Ishikawa (cell line): Measurements from ENCODE around the gene PORCN.

Source experiments
- CEBPB ChIP-seq: IDR thresholded peaks from 2 replicates; pipeline ENCODE4 v1.6.1; 2012
- CREB1 ChIP-seq: IDR thresholded peaks from 2 replicates; pipeline ENCODE4 v1.6.1; 2012; ENCODE audit warnings: low read depth
- EGR1 ChIP-seq: IDR thresholded peaks from 2 replicates; pipeline ENCODE4 v1.6.1; 2012
- EP300 ChIP-seq: IDR thresholded peaks from 2 replicates; pipeline ENCODE4 v1.6.1; 2012; ENCODE audit warnings: borderline replicate concordance
- FOXM1 ChIP-seq: IDR thresholded peaks from 2 replicates; pipeline ENCODE4 v1.6.1; 2012; ENCODE audit warnings: low read depth, borderline replicate concordance
- NFIC ChIP-seq: IDR thresholded peaks from 2 replicates; pipeline ENCODE4 v1.6.1; 2012
- RAD21 ChIP-seq: IDR thresholded peaks from 2 replicates; pipeline ENCODE4 v1.6.1; 2012; ENCODE audit warnings: low read depth
- TAF1 ChIP-seq: IDR thresholded peaks from 2 replicates; pipeline ENCODE4 v1.6.1; 2012; ENCODE audit warnings: low read depth, mild to moderate bottlenecking
- TCF12 ChIP-seq: IDR thresholded peaks from 2 replicates; pipeline ENCODE4 v1.6.1; 2012; ENCODE audit warnings: low read depth
- TEAD4 ChIP-seq: IDR thresholded peaks from 2 replicates; pipeline ENCODE4 v1.6.1; 2012
- YY1 ChIP-seq: IDR thresholded peaks from 2 replicates; pipeline ENCODE4 v1.6.1; 2012; ENCODE audit warnings: low read depth
- ZBTB7A ChIP-seq: IDR thresholded peaks from 2 replicates; pipeline ENCODE4 v1.6.1; 2012; ENCODE audit warnings: low read depth
- TF ChIP-seq, protein P1 (sequence below): IDR thresholded peaks from 2 replicates; pipeline ENCODE4 v1.6.1; 2012
- TF ChIP-seq, protein P2 (sequence below): IDR thresholded peaks from 2 replicates; pipeline ENCODE4 v1.6.1; 2012
- TF ChIP-seq, protein P3 (sequence below): IDR thresholded peaks from 2 replicates; pipeline ENCODE4 v1.6.1; 2012; ENCODE audit warnings: low read depth, mild to moderate bottlenecking

Gene PORCN

DNA sequence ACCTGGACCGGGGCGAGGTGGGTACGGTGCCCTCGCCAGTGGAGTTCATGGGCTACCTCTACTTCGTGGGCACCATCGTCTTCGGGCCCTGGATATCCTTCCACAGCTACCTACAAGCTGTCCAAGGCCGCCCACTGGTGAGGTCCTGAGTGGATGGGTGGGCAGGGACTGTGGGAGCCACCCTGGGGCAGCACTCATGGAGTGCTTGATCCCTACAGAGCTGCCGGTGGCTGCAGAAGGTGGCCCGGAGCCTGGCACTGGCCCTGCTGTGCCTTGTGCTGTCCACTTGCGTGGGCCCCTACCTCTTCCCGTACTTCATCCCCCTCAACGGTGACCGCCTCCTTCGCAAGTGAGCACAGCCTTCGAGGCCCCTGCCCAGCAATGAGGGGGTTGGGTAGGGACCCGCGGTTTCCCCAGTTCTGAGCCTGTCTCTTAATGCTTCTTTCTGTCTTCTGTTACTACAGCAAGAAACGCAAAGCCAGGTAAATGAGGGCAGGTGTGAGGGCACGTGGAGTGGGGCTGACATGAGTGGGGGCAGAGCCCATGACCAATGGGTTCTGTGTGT is 3.7 kb downstream of the PORCN start:
- TF ChIP-seq, protein P1, sequence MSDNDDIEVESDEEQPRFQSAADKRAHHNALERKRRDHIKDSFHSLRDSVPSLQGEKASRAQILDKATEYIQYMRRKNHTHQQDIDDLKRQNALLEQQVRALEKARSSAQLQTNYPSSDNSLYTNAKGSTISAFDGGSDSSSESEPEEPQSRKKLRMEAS, result no peak
- TF ChIP-seq TCF12 (no peak), CREB1 (no peak), TAF1 (no peak), TEAD4 (no peak), ZBTB7A (no peak), EGR1 (no peak)
- TF ChIP-seq, protein P2, sequence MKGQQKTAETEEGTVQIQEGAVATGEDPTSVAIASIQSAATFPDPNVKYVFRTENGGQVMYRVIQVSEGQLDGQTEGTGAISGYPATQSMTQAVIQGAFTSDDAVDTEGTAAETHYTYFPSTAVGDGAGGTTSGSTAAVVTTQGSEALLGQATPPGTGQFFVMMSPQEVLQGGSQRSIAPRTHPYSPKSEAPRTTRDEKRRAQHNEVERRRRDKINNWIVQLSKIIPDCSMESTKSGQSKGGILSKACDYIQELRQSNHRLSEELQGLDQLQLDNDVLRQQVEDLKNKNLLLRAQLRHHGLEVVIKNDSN, result no peak
- TF ChIP-seq, protein P3, sequence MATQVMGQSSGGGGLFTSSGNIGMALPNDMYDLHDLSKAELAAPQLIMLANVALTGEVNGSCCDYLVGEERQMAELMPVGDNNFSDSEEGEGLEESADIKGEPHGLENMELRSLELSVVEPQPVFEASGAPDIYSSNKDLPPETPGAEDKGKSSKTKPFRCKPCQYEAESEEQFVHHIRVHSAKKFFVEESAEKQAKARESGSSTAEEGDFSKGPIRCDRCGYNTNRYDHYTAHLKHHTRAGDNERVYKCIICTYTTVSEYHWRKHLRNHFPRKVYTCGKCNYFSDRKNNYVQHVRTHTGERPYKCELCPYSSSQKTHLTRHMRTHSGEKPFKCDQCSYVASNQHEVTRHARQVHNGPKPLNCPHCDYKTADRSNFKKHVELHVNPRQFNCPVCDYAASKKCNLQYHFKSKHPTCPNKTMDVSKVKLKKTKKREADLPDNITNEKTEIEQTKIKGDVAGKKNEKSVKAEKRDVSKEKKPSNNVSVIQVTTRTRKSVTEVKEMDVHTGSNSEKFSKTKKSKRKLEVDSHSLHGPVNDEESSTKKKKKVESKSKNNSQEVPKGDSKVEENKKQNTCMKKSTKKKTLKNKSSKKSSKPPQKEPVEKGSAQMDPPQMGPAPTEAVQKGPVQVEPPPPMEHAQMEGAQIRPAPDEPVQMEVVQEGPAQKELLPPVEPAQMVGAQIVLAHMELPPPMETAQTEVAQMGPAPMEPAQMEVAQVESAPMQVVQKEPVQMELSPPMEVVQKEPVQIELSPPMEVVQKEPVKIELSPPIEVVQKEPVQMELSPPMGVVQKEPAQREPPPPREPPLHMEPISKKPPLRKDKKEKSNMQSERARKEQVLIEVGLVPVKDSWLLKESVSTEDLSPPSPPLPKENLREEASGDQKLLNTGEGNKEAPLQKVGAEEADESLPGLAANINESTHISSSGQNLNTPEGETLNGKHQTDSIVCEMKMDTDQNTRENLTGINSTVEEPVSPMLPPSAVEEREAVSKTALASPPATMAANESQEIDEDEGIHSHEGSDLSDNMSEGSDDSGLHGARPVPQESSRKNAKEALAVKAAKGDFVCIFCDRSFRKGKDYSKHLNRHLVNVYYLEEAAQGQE, result no peak

DNA sequence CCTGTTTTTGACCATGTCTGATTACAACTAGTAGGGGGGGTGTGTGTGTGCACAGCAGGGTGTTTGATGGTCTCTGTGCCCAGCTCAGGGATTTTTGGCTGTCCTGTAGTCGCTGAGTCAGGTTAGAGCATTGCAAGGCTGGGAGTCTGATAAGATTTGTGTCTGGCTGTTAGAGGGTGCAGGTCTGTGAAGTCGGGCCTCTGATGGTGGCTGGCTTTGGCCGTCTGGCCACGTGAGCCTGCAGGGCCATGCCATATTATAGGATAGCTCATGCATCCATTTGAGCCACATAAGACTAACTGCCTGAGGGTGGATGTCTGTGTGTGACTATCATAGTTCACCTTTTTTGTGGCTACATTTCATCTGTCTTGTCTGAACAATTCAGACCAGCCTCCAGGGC is 4.9 kb downstream of the PORCN start:
- TF ChIP-seq EP300, result no peak
- TF ChIP-seq, protein P1, result no peak
- TF ChIP-seq EGR1, result no peak
- TF ChIP-seq NFIC, result no peak
- TF ChIP-seq TAF1, result no peak
- TF ChIP-seq FOXM1, result no peak
- TF ChIP-seq TCF12, result no peak
- TF ChIP-seq CREB1, result no peak
- TF ChIP-seq, protein P2, result no peak
- TF ChIP-seq TEAD4, result no peak
- no peak for TF ChIP-seq RAD21

DNA sequence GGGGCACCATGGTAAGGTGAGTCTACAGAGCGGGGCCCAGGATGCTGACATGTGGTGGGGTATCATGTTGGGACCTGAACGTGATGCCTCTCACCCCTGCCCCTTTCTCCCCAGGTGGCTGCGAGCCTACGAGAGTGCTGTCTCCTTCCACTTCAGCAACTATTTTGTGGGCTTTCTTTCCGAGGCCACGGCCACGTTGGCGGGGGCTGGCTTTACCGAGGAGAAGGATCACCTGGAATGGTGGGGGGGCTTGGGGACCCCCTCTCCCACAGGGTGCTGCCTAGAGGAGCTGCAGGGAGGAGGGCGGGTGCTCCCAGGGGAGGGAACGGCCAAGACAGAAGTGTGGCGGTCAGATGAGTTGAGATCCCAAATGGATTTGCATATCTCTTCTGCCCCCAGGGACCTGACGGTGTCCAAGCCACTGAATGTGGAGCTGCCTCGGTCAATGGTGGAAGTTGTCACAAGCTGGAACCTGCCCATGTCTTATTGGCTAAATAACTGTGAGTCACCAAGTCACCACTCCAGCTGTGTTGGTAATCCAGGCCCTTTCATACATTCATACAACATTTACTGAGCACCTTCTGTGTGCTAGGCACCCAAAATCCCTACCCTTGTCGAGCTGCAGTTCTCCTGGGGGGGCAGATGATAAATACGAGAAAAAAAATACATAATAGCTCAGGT is 5.5 kb downstream of the PORCN start:
- TF ChIP-seq NFIC (no peak), RAD21 (no peak), CREB1 (no peak), FOXM1 (no peak)
- TF ChIP-seq, protein P3, result no peak
- TF ChIP-seq, protein P1, result no peak

DNA sequence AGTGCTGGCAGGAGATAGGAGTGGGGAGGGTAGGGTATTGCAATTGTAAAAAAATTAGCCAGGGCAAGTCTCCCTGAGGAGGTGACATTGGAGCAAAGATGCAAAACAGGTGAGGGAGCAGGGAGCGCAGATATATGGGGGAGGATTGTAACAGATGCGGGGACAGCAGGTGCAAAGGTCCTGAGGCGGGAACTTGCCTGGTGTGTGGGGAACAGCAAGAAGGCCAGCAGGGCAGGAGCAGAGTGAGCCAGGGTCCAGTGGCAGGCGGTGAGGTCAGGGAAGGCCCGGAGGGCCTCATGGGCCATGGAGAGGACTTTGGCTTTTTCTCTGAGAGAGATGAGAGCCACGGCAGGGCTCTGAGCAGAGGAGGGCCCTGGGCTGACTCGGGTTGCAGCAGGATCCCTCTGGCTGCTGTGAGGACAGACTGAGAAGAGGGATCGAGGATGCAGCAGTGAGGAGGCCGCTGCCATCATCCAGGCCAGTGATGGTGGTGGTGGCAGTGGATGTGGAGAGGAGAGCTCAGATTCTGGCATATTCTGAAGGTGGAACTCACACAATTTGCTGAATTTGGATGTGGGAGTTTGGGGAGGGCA is 6.2 kb downstream of the PORCN start:
- TF ChIP-seq, protein P2, result no peak
- TF ChIP-seq YY1 (no peak), CEBPB (no peak)
- TF ChIP-seq, protein P3, result no peak
- TF ChIP-seq, protein P1, result no peak
